IMR-90 (cell line): Measurements from ENCODE around the gene DPPA4. TPM values are rescaled to one million over a fixed set of nuclear protein-coding genes. Genes with fewer than 3 reads are reported as not detected.

Source experiments
- ATAC-seq: fragments of 200-7000 bp; cut with Tn5 transposase; 2 replicates; pipeline ENCODE4 v1.9.1; 2020; ENCODE audit warnings: low read depth, mild to moderate bottlenecking, moderate library complexity
- BruUV-seq: library from RNA; stranded (reverse); fragments of 400-500 nt; replicated peaks from 2 replicates; lab custom pipeline; 2021; lab: Mats Ljungman, UMichigan
- CTCF ChIA-PET: fragments of 300-600 bp; formaldehyde crosslinking; extraction: SDS; loops from one replicate; lab custom pipeline; 2021; ENCODE audit warnings: antibody characterized with exemption; lab: Yijun Ruan, JAX
- POLR2A ChIA-PET: fragments of 300-600 bp; sonication (Branson Sonifier 250); formaldehyde crosslinking; loops from one replicate; lab custom pipeline; 2022; ENCODE audit warnings: antibody characterized with exemption; ENCODE audit not compliant: unreplicated experiment; lab: Charles Lee
- DNase-seq: peaks from one replicate; pipeline ENCODE4 v3.0.0; 2013
- H2AFZ ChIP-seq: replicated peaks from 2 replicates; pipeline ENCODE3; 2013; ENCODE audit warnings: low read length, mild to moderate bottlenecking; ENCODE audit not compliant: poor library complexity
- H2AK5ac ChIP-seq: 2 replicates; pipeline ENCODE4 v1.6.1; 2013; ENCODE audit warnings: low read depth, low read length, inconsistent platforms
- H2AK9ac ChIP-seq: replicated peaks from 2 replicates; pipeline ENCODE3; 2013; ENCODE audit warnings: mild to moderate bottlenecking, low read depth, low read length, moderate library complexity; ENCODE audit not compliant: poor library complexity
- H2BK120ac ChIP-seq: 2 replicates; pipeline ENCODE4 v1.6.1; 2013; ENCODE audit warnings: low read depth, low read length, inconsistent platforms
- H2BK15ac ChIP-seq: 3 replicates; pipeline ENCODE4 v1.6.1; 2013; ENCODE audit warnings: low read depth, low read length, inconsistent platforms
- H2BK20ac ChIP-seq: 2 replicates; pipeline ENCODE4 v1.6.1; 2013; ENCODE audit warnings: low read depth, mild to moderate bottlenecking, inconsistent platforms, low read length, moderate library complexity
- H2BK5ac ChIP-seq: 2 replicates; pipeline ENCODE4 v1.6.1; 2013; ENCODE audit warnings: mild to moderate bottlenecking, low read depth, low read length, inconsistent platforms; ENCODE audit not compliant: poor library complexity, severe bottlenecking
- H3K14ac ChIP-seq: replicated peaks from 2 replicates; pipeline ENCODE4 v1.6.1; 2013; ENCODE audit warnings: low read depth, low read length, inconsistent platforms
- H3K18ac ChIP-seq: 2 replicates; pipeline ENCODE4 v1.6.1; 2013; ENCODE audit warnings: low read depth, low read length, control low read depth
- H3K23ac ChIP-seq: 2 replicates; pipeline ENCODE4 v1.6.1; 2013; ENCODE audit warnings: low read depth, low read length, inconsistent platforms
- H3K27ac ChIP-seq: 2 replicates; pipeline ENCODE4 v1.5.1; 2013; ENCODE audit warnings: mild to moderate bottlenecking, control low read depth, low read length; ENCODE audit not compliant: insufficient read depth
- H3K27me3 ChIP-seq: 2 replicates; pipeline ENCODE4 v1.6.1; 2013; ENCODE audit warnings: low read length; ENCODE audit not compliant: control insufficient read depth, insufficient read depth
- H3K36me3 ChIP-seq: 2 replicates; pipeline ENCODE4 v1.6.1; 2013; ENCODE audit warnings: low read length, mixed read lengths; ENCODE audit not compliant: control insufficient read depth, insufficient read depth
- H3K4ac ChIP-seq: 2 replicates; pipeline ENCODE4 v1.6.1; 2013; ENCODE audit warnings: low read depth, low read length, inconsistent platforms
- H3K4me1 ChIP-seq: 2 replicates; pipeline ENCODE4 v1.6.1; 2013; ENCODE audit warnings: low read length, mixed read lengths; ENCODE audit not compliant: control insufficient read depth, insufficient read depth
- H3K4me2 ChIP-seq: 2 replicates; pipeline ENCODE4 v1.6.1; 2013; ENCODE audit warnings: low read depth, mild to moderate bottlenecking, control low read depth, low read length, moderate library complexity
- H3K4me3 ChIP-seq: 2 replicates; pipeline ENCODE4 v1.5.1; 2013; ENCODE audit warnings: low read depth, mild to moderate bottlenecking, control low read depth, low read length, moderate library complexity; ENCODE audit not compliant: insufficient read depth
- H3K56ac ChIP-seq: 2 replicates; pipeline ENCODE4 v1.6.1; 2013; ENCODE audit warnings: low read length, inconsistent platforms; ENCODE audit not compliant: insufficient read depth; ENCODE audit errors: extremely low read depth
- H3K79me1 ChIP-seq, 2 experiments: 2 replicates each; pipeline ENCODE4 v1.6.1; 2013; ENCODE audit warnings: low read length in 2 of 2, inconsistent platforms in 1 of 2, low read depth in 1 of 2
- H3K9ac ChIP-seq: 2 replicates; pipeline ENCODE4 v1.6.1; 2013; ENCODE audit warnings: low read depth, low read length, control low read depth
- H3K9me1 ChIP-seq: 2 replicates; pipeline ENCODE4 v1.6.1; 2013; ENCODE audit warnings: low read length, inconsistent platforms; ENCODE audit not compliant: insufficient read depth
- H3K9me3 ChIP-seq: 2 replicates; pipeline ENCODE4 v1.6.1; 2013; ENCODE audit warnings: low read length; ENCODE audit not compliant: control insufficient read depth, insufficient read depth
- H4K20me1 ChIP-seq: 2 replicates; pipeline ENCODE4 v1.6.1; 2013; ENCODE audit warnings: low read length, inconsistent platforms; ENCODE audit not compliant: insufficient read depth
- H4K5ac ChIP-seq: 2 replicates; pipeline ENCODE4 v1.6.1; 2013; ENCODE audit warnings: mild to moderate bottlenecking, low read depth, low read length, control low read depth
- H4K8ac ChIP-seq, 2 experiments: 2 replicates each; pipeline ENCODE4 v1.6.1; 2013; ENCODE audit warnings: low read depth in 2 of 2, low read length in 2 of 2, control low read depth in 1 of 2, inconsistent platforms in 1 of 2
- H4K91ac ChIP-seq: 2 replicates; pipeline ENCODE4 v1.6.1; 2013; ENCODE audit warnings: low read depth, low read length, inconsistent platforms; ENCODE audit not compliant: insufficient read depth
- BHLHE40 ChIP-seq: fragments of 150-350 bp; IDR thresholded peaks from 2 replicates; pipeline ENCODE4 v1.6.1; 2016; ENCODE audit warnings: mild to moderate bottlenecking, low read depth, low read length
- CEBPB ChIP-seq: IDR thresholded peaks from 2 replicates; pipeline ENCODE4 v1.6.1; 2012; ENCODE audit warnings: low read depth, low read length, improper control_type of control experiment
- CHD1 ChIP-seq: IDR thresholded peaks from 2 replicates; pipeline ENCODE4 v1.6.1; 2012; ENCODE audit warnings: low read depth, low read length, improper control_type of control experiment
- FOS ChIP-seq: fragments of 150-350 bp; IDR thresholded peaks from 2 replicates; pipeline ENCODE4 v1.6.1; 2016; ENCODE audit warnings: low read depth, low read length
- MAFK ChIP-seq: IDR thresholded peaks from 2 replicates; pipeline ENCODE4 v1.6.1; 2012; ENCODE audit warnings: low read depth, low read length, improper control_type of control experiment
- MXI1 ChIP-seq: IDR thresholded peaks from 2 replicates; pipeline ENCODE4 v1.6.1; 2012; ENCODE audit warnings: low read depth, mild to moderate bottlenecking, low read length, moderate library complexity, borderline replicate concordance
- RAD21 ChIP-seq: IDR thresholded peaks from 2 replicates; pipeline ENCODE4 v1.6.1; 2012; ENCODE audit warnings: low read length, improper control_type of control experiment
- RCOR1 ChIP-seq: IDR thresholded peaks from 2 replicates; pipeline ENCODE4 v1.6.1; 2012; ENCODE audit warnings: mild to moderate bottlenecking, low read length, improper control_type of control experiment; ENCODE audit not compliant: insufficient replicate concordance
- SMC3 ChIP-seq: fragments of 150-350 bp; IDR thresholded peaks from 2 replicates; pipeline ENCODE4 v1.6.1; 2016; ENCODE audit warnings: low read depth, mild to moderate bottlenecking, antibody characterized with exemption, low read length, moderate library complexity
- WGBS, 2 experiments: methylation state at CpG; one replicate each; pipeline versions ENCODE4 v1.1.5 to v1.1.7; 2013; ENCODE audit warnings: missing lambda C conversion rate in 2 of 2; ENCODE audit not compliant: insufficient read length in 1 of 2; ENCODE audit errors: extremely low coverage in 2 of 2; 5-methylcytosine and 5-hydroxymethylcytosine counted together
- dilution Hi-C: fragments of 300-500 bp; cut with HindIII; formaldehyde crosslinking; loops from one replicate; pipeline ENCODE4 v1.14.3; 2018; ENCODE audit warnings: low sequenced_read_pairs; ENCODE audit not compliant: unreplicated experiment
- in situ Hi-C: fragments of 300-500 bp; cut with MboI; formaldehyde crosslinking; loops from 3 replicates; pipeline ENCODE4 v1.14.3; 2019; ENCODE audit warnings: low sequenced_read_pairs, inconsistent platforms, mixed read lengths
- intact Hi-C: fragments of 100-400 bp; cut with micrococcal nuclease; formaldehyde crosslinking; loops from 2 replicates; pipeline ENCODE4 v1.10.0; 2022
- polyA plus RNA-seq, 3 experiments: library from polyadenylated mRNA; depleted of rRNA; stranded (reverse); fragments of >200 nt; gene quantifications; 2 replicates each; pipeline ENCODE4 v1.2.3, GENCODE V29; 2012; ENCODE audit warnings: low replicate concordance in 1 of 3
- total RNA-seq: library from RNA; depleted of rRNA; stranded (reverse); fragments of >200 nt; gene quantifications from 2 replicates; pipeline ENCODE4 v1.2.3, GENCODE V29; 2012
- TF ChIP-seq, protein P1 (sequence below): fragments of 150-350 bp; IDR thresholded peaks from 2 replicates; pipeline ENCODE4 v1.6.1; 2016; ENCODE audit warnings: low read depth, mild to moderate bottlenecking, low read length, moderate library complexity, borderline replicate concordance
- TF ChIP-seq, protein P2 (sequence below): conservative IDR thresholded peaks from 2 replicates; pipeline ENCODE4 v1.5.1; 2012; ENCODE audit warnings: mild to moderate bottlenecking, low read depth, low read length, improper control_type of control experiment
- TF ChIP-seq, protein P3 (sequence below): fragments of 150-350 bp; IDR thresholded peaks from 2 replicates; pipeline ENCODE4 v1.6.1; 2017; ENCODE audit warnings: mild to moderate bottlenecking, antibody characterized with exemption, low read length, low read depth

The DPPA4 gene
- total and polyA plus RNA-seq, 2 of the 4 experiments (the other 2 are of a cell fraction) = 0.02 TPM; not detected in 1

DNA sequence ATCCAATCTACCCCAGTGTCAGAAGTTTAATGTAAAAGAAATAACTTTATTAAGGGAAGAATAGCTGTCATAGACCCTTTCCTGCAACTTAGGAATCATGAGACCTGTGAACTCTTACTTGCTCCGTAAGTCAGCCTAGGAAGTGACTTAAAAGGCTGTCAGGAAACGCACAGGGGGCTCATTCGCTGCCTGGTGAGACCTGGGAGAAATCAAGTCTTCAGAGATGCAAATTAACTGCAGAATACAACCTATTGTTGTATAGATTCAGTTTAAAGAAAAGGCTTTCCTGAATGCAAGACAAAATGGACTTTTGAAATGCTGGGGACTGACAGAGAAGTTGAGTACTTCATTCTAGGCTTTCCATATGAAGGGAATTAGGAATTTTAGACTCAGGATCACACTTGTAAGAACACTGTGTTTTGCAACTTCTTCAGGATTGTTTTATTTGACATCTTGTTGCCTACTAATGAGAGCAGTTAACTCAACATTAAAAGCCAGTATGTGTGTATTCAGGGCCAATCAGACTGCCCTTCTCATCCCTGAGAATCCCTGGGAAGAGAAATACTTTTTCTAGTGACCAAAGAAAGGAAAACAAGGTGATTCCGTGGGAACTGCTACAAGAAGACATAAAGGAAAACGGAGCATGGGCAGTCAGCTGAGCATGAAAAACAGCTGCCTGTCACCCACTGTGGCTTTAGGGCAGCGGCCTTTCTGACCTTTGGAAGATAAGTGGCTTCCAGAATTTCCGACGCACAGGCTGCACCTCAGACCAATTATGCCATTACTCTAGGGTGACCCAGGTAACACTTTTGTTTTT lies 18.5 kb upstream of the DPPA4 start:
- no peak overlapping the region for H2AFZ ChIP-seq
- H2AK5ac ChIP-seq = no peak overlapping the region
- dilution Hi-C loops (no loop called here), in situ Hi-C loops (no loop called here), intact Hi-C loops (no loop called here)
- no peaks in the 10 kb centered on the region for H4K20me1 ChIP-seq
- no peak overlapping the region for H4K91ac ChIP-seq
- no peak overlapping the region for H3K9ac ChIP-seq
- no peak for DNase-seq
- H3K18ac ChIP-seq = no peak overlapping the region
- no peak overlapping the region for H4K8ac ChIP-seq
- H3K36me3 ChIP-seq = no peaks in the 10 kb centered on the region
- H3K27me3 ChIP-seq = no peaks in the 10 kb centered on the region
- H3K14ac ChIP-seq = no peak overlapping the region
- H3K4me2 ChIP-seq = no peak overlapping the region
- no peak overlapping the region for H3K27ac ChIP-seq
- H2BK15ac ChIP-seq = no peak overlapping the region
- H3K56ac ChIP-seq = no peak overlapping the region
- ChIA-PET POLR2A (no interaction called here), CTCF (interaction anchor here (0.7 kb wide), 1 partner anchor 54 kb away, joined by 4 read pairs; no protein-coding TSS in a partner anchor)
- H3K9me3 ChIP-seq = peaks cover 4% of the 10 kb centered on the region
- BruUV-seq = no TSS peak
- H3K9me1 ChIP-seq = no peaks in the 10 kb centered on the region
- ATAC-seq = no peak
- H3K23ac ChIP-seq = no peak overlapping the region
- H3K4me1 ChIP-seq = no peaks in the 10 kb centered on the region
- H3K4ac ChIP-seq = no peak overlapping the region
- no peak overlapping the region for H2AK9ac ChIP-seq
- no CpG with 5 or more reads among the region's 8 CpGs for WGBS, 2 experiments
- H2BK5ac ChIP-seq = no peak overlapping the region
- no peak overlapping the region for H3K4me3 ChIP-seq
- H3K79me1 ChIP-seq = no peaks in the 10 kb centered on the region
- H2BK20ac ChIP-seq = no peak overlapping the region
- H2BK120ac ChIP-seq = no peak overlapping the region
- no peak overlapping the region for H4K5ac ChIP-seq
- TF ChIP-seq CEBPB (no peak), SMC3 (no peak), BHLHE40 (no peak), RAD21 (no peak), RCOR1 (no peak), MAFK (no peak), MXI1 (no peak), FOS (no peak), CHD1 (no peak)
- TF ChIP-seq, protein P1, sequence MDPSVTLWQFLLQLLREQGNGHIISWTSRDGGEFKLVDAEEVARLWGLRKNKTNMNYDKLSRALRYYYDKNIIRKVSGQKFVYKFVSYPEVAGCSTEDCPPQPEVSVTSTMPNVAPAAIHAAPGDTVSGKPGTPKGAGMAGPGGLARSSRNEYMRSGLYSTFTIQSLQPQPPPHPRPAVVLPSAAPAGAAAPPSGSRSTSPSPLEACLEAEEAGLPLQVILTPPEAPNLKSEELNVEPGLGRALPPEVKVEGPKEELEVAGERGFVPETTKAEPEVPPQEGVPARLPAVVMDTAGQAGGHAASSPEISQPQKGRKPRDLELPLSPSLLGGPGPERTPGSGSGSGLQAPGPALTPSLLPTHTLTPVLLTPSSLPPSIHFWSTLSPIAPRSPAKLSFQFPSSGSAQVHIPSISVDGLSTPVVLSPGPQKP = no peak
- TF ChIP-seq, protein P2, sequence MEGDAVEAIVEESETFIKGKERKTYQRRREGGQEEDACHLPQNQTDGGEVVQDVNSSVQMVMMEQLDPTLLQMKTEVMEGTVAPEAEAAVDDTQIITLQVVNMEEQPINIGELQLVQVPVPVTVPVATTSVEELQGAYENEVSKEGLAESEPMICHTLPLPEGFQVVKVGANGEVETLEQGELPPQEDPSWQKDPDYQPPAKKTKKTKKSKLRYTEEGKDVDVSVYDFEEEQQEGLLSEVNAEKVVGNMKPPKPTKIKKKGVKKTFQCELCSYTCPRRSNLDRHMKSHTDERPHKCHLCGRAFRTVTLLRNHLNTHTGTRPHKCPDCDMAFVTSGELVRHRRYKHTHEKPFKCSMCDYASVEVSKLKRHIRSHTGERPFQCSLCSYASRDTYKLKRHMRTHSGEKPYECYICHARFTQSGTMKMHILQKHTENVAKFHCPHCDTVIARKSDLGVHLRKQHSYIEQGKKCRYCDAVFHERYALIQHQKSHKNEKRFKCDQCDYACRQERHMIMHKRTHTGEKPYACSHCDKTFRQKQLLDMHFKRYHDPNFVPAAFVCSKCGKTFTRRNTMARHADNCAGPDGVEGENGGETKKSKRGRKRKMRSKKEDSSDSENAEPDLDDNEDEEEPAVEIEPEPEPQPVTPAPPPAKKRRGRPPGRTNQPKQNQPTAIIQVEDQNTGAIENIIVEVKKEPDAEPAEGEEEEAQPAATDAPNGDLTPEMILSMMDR = no peak
- TF ChIP-seq, protein P3, sequence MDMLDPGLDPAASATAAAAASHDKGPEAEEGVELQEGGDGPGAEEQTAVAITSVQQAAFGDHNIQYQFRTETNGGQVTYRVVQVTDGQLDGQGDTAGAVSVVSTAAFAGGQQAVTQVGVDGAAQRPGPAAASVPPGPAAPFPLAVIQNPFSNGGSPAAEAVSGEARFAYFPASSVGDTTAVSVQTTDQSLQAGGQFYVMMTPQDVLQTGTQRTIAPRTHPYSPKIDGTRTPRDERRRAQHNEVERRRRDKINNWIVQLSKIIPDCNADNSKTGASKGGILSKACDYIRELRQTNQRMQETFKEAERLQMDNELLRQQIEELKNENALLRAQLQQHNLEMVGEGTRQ = no peak
